Right lobe of liver (tissue), 6 donors: ENCODE measurements around the gene AFG1L. TPM values are rescaled to one million over a fixed set of nuclear protein-coding genes. Genes with fewer than 3 reads are reported as not detected.
A peak's percentile ranks its signal among the peaks of the same experiment; 100 is the strongest.

Experiments used
- ATAC-seq, 4 donors: fragments of 200-7000 bp; cut with Tn5 transposase; one replicate each; pipeline ENCODE4 v1.9.1; 2020; ENCODE audit warnings: mild to moderate bottlenecking in 4 of 4, moderate library complexity in 4 of 4
- DNase-seq, 3 donors: peaks; one replicate each; pipeline ENCODE4 v3.0.0-alpha.2; 2020
- H3K27ac ChIP-seq, 3 donors: fragments of 200-600 bp; one replicate each; pipeline ENCODE4 v1.8.0; 2022
- H3K27me3 ChIP-seq, 2 donors: fragments of 200-600 bp; one replicate each; pipeline ENCODE4 v1.8.0; 2022
- H3K36me3 ChIP-seq, 4 donors: fragments of 200-600 bp; sonication (generic) in 1 of 4; one replicate each; pipeline versions ENCODE4 v1.5.1 to v1.8.0; 2017 to 2022; ENCODE audit warnings: control low read depth in 1 of 4
- H3K4me1 ChIP-seq, 4 donors: fragments of 200-600 bp; sonication (generic) in 1 of 4; one replicate each; pipeline versions ENCODE4 v1.5.1 to v1.8.0; 2017 to 2022; ENCODE audit warnings: control low read depth in 1 of 4
- H3K4me3 ChIP-seq, 3 donors: fragments of 200-600 bp; one replicate each; pipeline ENCODE4 v1.8.0; 2022
- H3K9me3 ChIP-seq, 4 donors: fragments of 200-600 bp; sonication (generic) in 1 of 4; one replicate each; pipeline versions ENCODE4 v1.5.1 to v1.8.0; 2017 to 2022; ENCODE audit warnings: control low read depth in 1 of 4
- POLR2A ChIP-seq: fragments of 450-650 bp; IDR thresholded peaks from one replicate; pipeline ENCODE4 v1.6.1; 2017; ENCODE audit warnings: antibody characterized with exemption, mild to moderate bottlenecking
- WGBS: methylation state at CpG from one replicate; pipeline ENCODE4 v1.1.6; 2018; ENCODE audit warnings: low coverage, low lambda C conversion rate; ENCODE audit not compliant: insufficient coverage; ENCODE audit errors: missing lambda C conversion rate; 5-methylcytosine and 5-hydroxymethylcytosine counted together
- intact Hi-C, 2 donors: fragments of 100-400 bp; cut with DNase I; formaldehyde crosslinking; loops; one replicate each; pipeline versions ENCODE4 v1.11.2 to v1.14.1; 2022
- total RNA-seq, 6 experiments: library from RNA; depleted of rRNA in 2 of 6; stranded (reverse); fragments of >200 nt in 2 of 6; fragmentation: NEBNext Ultra II Directional in 3 of 6; extraction: Animal tissue kit (Norgen Biotek cat#: 25700) in 3 of 6; gene quantifications; one replicate each; pipeline versions ENCODE4 v1.1.0 to v1.2.4, GENCODE V29; 2016 to 2023
- TF ChIP-seq, protein P1 (sequence below), 4 donors: fragments of 200-600 bp in 3 of 4; fragments of 450-650 bp in 1 of 4; IDR thresholded peaks; one replicate each; pipeline versions ENCODE4 v1.5.1 to v1.8.0; 2016 to 2022; ENCODE audit warnings: antibody characterized with exemption in 4 of 4, mild to moderate bottlenecking in 2 of 4
- donor health status: DM: no; HTN: yes; CAD: no.
- donor health status: DM: no; HTN: no; CAD: no.
- donor health status: DM: no; HTN: no; CAD: no.
- donor health status: DM: no; HTN: yes; CAD: no.
- donor health status: DM: no; HTN: yes; CAD: no.

Gene AFG1L
- total RNA-seq, 6 experiments from 2014 or later = 1.5 to 5.6 (median 4.6) TPM

DNA sequence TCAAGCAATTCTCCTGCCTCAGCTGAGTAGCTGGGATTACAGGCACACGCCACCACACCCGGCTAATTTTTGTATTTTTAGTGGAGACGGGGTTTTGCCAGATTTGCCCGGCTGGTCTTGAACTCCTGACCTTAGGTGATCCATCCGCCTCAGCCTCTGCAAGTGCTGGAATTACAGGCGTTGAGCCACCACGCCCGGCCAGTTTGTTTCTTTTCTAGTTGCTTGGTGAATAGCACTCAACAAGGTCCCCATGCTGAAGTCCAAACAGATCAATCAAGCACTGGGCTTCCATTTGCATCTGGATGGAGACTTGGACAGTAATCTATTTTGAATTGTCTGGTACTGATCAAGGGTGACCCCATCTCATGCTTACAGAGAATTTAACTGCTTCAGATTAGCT is 157.0 kb downstream of the AFG1L start:
- intact Hi-C loops = no loop called here
- Histone ChIP-seq H3K4me1 (no peaks in the 10 kb centered on the region), H3K27me3 (no peaks in the 10 kb centered on the region), H3K9me3 (no peaks in the 10 kb centered on the region), H3K4me3 (no peak overlapping the region), H3K27ac (no peak overlapping the region), H3K36me3 (no peaks in the 10 kb centered on the region)
- no peak for ATAC-seq
- no peak for DNase-seq
- TF ChIP-seq POLR2A = no peak
- TF ChIP-seq, protein P1, sequence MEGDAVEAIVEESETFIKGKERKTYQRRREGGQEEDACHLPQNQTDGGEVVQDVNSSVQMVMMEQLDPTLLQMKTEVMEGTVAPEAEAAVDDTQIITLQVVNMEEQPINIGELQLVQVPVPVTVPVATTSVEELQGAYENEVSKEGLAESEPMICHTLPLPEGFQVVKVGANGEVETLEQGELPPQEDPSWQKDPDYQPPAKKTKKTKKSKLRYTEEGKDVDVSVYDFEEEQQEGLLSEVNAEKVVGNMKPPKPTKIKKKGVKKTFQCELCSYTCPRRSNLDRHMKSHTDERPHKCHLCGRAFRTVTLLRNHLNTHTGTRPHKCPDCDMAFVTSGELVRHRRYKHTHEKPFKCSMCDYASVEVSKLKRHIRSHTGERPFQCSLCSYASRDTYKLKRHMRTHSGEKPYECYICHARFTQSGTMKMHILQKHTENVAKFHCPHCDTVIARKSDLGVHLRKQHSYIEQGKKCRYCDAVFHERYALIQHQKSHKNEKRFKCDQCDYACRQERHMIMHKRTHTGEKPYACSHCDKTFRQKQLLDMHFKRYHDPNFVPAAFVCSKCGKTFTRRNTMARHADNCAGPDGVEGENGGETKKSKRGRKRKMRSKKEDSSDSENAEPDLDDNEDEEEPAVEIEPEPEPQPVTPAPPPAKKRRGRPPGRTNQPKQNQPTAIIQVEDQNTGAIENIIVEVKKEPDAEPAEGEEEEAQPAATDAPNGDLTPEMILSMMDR (IDR thresholded peaks at IDR 0.05) = no peak
- WGBS = 96% methylated on average over 8 of the region's 8 CpGs

DNA sequence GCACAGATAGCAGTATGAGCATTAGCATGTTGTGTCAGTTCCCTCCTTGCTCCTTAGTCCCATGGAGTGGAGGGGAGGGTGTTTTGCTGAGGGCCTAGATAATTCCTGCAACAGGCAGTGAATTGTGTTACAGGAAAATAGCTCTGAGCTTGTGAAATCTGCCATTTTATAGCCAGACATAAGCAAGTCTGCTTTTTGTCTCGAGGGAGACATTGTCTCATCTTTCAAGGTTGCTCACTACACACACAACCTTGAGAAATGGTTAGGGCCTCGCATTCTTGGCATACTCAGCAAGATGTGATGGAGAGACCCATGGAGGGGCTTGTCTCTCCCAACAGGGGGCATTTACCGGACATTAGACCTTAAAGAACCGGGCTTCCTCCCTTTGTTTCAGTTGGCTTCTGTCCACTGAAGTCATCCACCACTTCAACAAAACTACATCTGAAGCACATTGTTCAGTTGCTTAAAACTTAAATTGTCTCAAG is 157.9 kb downstream of the AFG1L start:
- DNase-seq = no peak
- H3K27me3 ChIP-seq = no peaks in the 10 kb centered on the region
- H3K9me3 ChIP-seq = no peaks in the 10 kb centered on the region
- H3K36me3 ChIP-seq = no peaks in the 10 kb centered on the region
- peak in 1 of 4 donors; percentile 54 for ATAC-seq
- H3K27ac ChIP-seq = no peak overlapping the region
- intact Hi-C loops = no loop called here
- TF ChIP-seq POLR2A = no peak
- TF ChIP-seq, protein P1 (IDR thresholded peaks at IDR 0.05) = no peak
- H3K4me1 ChIP-seq = no peaks in the 10 kb centered on the region
- H3K4me3 ChIP-seq = no peak overlapping the region
- 78% methylated on average over 3 of the region's 4 CpGs for WGBS

DNA sequence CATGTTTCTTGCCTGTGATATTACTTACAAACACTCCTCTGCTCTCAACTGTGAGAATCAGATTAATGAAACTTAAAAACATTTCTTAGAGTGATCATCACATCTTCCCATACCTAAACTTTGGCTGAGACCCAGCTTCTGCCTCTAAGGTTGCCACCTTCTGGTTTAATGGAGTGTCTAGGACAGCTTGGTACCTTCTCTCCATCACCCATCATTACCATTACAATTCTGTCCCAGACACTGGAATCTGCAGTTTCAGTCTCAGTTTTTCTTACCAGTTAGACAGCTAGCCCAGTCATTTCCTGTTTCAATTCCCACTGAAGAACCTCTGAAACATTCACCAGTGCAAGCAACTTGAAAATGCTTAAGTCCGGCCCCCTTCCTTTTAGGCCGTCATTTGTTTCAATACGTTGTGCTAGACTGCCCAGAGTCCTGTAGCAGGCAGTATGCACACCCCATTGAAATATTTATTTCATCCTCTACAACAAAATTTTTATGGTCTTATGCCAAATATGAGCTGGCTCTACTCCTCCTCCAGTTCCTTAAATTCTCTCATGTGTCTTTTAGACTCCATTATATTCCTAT is 158.8 kb downstream of the AFG1L start:
- H3K9me3 ChIP-seq = no peaks in the 10 kb centered on the region

DNA sequence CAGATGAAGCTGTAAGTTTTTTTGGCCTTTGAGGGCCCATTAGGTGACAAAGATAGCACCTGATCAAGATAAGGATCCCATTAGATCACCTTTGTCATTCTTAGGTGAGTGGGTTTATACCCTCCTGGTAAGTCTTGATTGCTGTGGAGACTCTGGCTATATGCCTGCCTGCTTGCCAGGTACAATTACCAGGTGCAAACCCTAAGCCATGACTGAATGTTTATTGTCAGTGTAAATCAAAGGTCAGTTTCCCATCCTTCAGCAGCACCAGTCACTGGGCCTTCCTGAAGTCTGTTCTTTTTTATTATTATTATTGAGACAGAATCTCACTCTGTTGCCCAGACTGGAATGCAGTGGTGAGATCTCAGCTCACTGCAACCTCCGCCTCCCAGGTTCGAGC is 159.5 kb downstream of the AFG1L start:
- H3K27ac ChIP-seq = no peak overlapping the region
- TF ChIP-seq POLR2A = no peak
- TF ChIP-seq, protein P1 (IDR thresholded peaks at IDR 0.05) = no peak

More for the DNA sequence above, 158.8 kb downstream of the AFG1L start:
- H3K27me3 ChIP-seq = no peaks in the 10 kb centered on the region
- no peaks in the 10 kb centered on the region for H3K36me3 ChIP-seq
- TF ChIP-seq POLR2A = no peak
- TF ChIP-seq, protein P1 (IDR thresholded peaks at IDR 0.05) = no peak
- no peak overlapping the region for H3K27ac ChIP-seq
- no peak for DNase-seq
- intact Hi-C loops = no loop called here
- H3K4me3 ChIP-seq = no peak overlapping the region
- ATAC-seq = peak; percentile 38 to 63 (median 58)
- no peaks in the 10 kb centered on the region for H3K4me1 ChIP-seq
- 24% methylated on average over 3 of the region's 3 CpGs for WGBS

More for the DNA sequence above, 159.5 kb downstream of the AFG1L start:
- H3K9me3 ChIP-seq = no peaks in the 10 kb centered on the region
- no peak overlapping the region for H3K4me3 ChIP-seq
- no peaks in the 10 kb centered on the region for H3K27me3 ChIP-seq
- no peaks in the 10 kb centered on the region for H3K36me3 ChIP-seq
- no peak for ATAC-seq
- WGBS = 100% methylated on average over 2 of the region's 2 CpGs
- DNase-seq = no peak
- H3K4me1 ChIP-seq = no peaks in the 10 kb centered on the region
- intact Hi-C loops = no loop called here
